ENCODE data around the gene FIP1L1.

- TF ChIP-seq CTCF (IDR thresholded peaks at IDR 0.05; ENCODE audit: extremely low read depth in 1 of 2, insufficient read depth in 1 of 2, low read depth in 1 of 2, low read length in 2 of 2) (no peak), POLR2A (IDR thresholded peaks at IDR 0.05; ENCODE audit: low read depth, low read length) (no peak)
These were observed 64.1 kb downstream of the FIP1L1 start for GRCh38 chr4:53441564-53441963.

All from endothelial cell of umbilical vein (primary cell).